Natural killer cell treated with Interleukin-12 subunit alpha and Interleukin-12 subunit beta and Interleukin-15 and Interleukin-18, amount 100 ng/mL, for 72 hours (primary cell): ENCODE data around the gene ASXL3. TPM values are rescaled to one million over a fixed set of nuclear protein-coding genes. Genes with fewer than 3 reads are reported as not detected.

Experiments used
- ATAC-seq, 2 donors: fragments of 150-1000 bp; cut with Tn5 transposase in 1 of 2; sonication (Bioruptor Pico), chemical (Tn5 transposase) in 1 of 2; 2 replicates each; pipeline ENCODE4 v1.10.0; 2021
- DNase-seq: peaks from one replicate; pipeline ENCODE4 v3.0.0; 2022; ENCODE audit warnings: low spot score
- H3K27ac Mint-ChIP-seq, 2 donors: 1 replicate in 1 of 2; 2 replicates in 1 of 2; pipeline ENCODE4 v1.8.0; 2022; ENCODE audit warnings: mixed read lengths in 2 of 2, mild to moderate bottlenecking in 1 of 2, moderate library complexity in 1 of 2
- H3K27me3 Mint-ChIP-seq, 2 donors: 1 replicate in 1 of 2; 2 replicates in 1 of 2; pipeline ENCODE4 v1.8.0; 2022; ENCODE audit warnings: mixed read lengths in 2 of 2
- H3K36me3 Mint-ChIP-seq: one replicate; pipeline ENCODE4 v1.8.0; 2022; ENCODE audit warnings: mixed read lengths
- H3K4me1 Mint-ChIP-seq, 2 donors: 1 replicate in 1 of 2; 2 replicates in 1 of 2; pipeline ENCODE4 v1.8.0; 2022; ENCODE audit warnings: low read depth in 2 of 2, mixed read lengths in 2 of 2, mild to moderate bottlenecking in 1 of 2
- H3K4me3 Mint-ChIP-seq: one replicate; pipeline ENCODE4 v1.8.0; 2022; ENCODE audit warnings: mixed read lengths
- H3K9me3 Mint-ChIP-seq: 2 replicates; pipeline ENCODE4 v1.8.0; 2022; ENCODE audit warnings: mixed read lengths
- total RNA-seq, 2 donors: library from RNA; stranded (reverse); gene quantifications; one replicate each; pipeline ENCODE4 v1.2.3, GENCODE V29; 2022

ASXL3 gene
- total RNA-seq, 2 donors from 2014 or later, result not detected

DNA sequence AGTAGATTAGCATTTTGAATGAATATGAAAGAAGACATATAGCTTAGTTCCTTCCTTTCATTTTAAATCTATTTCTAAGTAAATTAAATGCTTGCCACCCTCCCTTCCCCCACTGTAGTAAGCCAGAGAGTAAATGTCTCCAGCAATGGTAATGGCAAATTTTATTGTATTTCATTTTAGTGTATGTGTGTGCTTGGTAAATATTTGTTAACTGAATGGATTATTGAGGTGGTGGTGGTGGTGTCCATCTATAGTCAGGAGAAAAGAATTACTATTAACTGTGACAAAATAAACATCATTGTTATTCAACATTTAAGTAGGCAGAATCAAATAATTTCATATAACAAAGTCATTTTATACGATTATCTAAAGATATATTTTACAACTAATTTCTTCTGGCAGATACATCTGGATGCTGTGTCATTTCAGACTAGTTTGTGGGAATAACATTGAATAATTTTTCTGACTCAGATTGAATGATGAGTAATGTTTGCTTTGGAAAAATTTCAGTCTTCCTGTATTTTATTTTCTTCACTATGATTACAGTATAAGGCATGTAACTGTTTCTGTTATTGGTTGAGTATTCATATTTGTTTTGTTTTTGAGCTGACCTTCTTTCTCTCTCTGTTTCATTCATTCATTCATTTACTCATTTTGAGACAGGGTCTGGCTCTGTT is 18.3 kb downstream of the ASXL3 start:
- ATAC-seq (no peak), DNase-seq (no peak)
- Mint-ChIP-seq H3K27me3 (no peaks in the 10 kb centered on the region), H3K4me1 (no peaks in the 10 kb centered on the region), H3K4me3 (no peak overlapping the region), H3K27ac (no peak overlapping the region), H3K9me3 (peaks cover 10% of the 10 kb centered on the region), H3K36me3 (no peaks in the 10 kb centered on the region)

GRCh38 chr18:33600846-33601245 is 22.8 kb downstream of the ASXL3 start:
- Mint-ChIP-seq H3K27me3 (no peaks in the 10 kb centered on the region), H3K27ac (no peak overlapping the region), H3K36me3 (peaks cover 5% of the 10 kb centered on the region), H3K4me3 (no peak overlapping the region), H3K4me1 (no peaks in the 10 kb centered on the region), H3K9me3 (peaks cover 19% of the 10 kb centered on the region)
- DNase-seq (no peak), ATAC-seq (no peak)

DNA sequence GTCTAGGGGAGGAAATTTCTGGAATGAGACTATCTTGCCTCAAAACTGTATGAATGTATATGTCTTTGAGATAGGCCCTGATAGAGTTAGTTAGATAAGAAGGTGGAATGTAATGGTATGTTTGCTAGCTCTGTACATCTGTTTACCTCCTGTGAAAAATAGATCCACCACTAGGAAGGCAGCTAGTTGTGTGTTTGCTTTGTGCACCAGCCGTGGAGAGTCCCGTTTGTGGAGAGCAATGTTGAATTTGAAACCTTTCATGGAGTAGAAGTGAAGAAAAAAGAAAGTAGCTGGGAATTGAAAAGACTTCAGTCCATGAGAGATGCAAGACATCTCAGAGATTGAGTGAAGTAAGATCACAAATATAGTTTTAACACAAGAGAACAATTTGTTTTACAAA is 25.4 kb downstream of the ASXL3 start:
- H3K4me1 Mint-ChIP-seq, result no peaks in the 10 kb centered on the region
- peaks cover 24% of the 10 kb centered on the region for H3K9me3 Mint-ChIP-seq
- peaks cover 5% of the 10 kb centered on the region for H3K36me3 Mint-ChIP-seq
- no peaks in the 10 kb centered on the region for H3K27me3 Mint-ChIP-seq
- no peak for DNase-seq
- ATAC-seq, result no peak
- H3K27ac Mint-ChIP-seq, result no peak overlapping the region
- H3K4me3 Mint-ChIP-seq, result no peak overlapping the region

DNA sequence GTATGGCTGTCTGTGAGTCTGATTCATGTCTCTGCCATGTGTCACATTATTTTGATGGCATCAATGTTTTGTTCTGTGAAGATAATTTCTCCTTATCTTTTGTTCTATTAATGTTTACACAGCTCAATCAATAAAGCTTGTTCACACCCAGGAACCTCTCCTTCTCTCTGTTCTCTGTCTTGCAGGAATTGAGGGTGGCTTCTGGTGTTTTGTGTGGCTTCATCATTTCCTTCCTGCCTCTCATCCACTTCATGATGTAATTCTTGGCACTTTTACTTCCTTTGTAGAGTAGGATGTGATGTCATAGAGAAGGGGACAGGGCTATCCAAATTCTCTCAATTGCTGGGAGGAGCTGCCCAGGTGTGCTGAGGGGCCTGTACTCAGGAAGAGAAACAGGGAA is 27.2 kb downstream of the ASXL3 start:
- Mint-ChIP-seq H3K9me3 (peaks cover 20% of the 10 kb centered on the region), H3K4me3 (no peak overlapping the region), H3K4me1 (no peaks in the 10 kb centered on the region), H3K27ac (no peak overlapping the region), H3K27me3 (no peaks in the 10 kb centered on the region), H3K36me3 (peaks cover 5% of the 10 kb centered on the region)
- no peak for DNase-seq
- no peak for ATAC-seq

DNA sequence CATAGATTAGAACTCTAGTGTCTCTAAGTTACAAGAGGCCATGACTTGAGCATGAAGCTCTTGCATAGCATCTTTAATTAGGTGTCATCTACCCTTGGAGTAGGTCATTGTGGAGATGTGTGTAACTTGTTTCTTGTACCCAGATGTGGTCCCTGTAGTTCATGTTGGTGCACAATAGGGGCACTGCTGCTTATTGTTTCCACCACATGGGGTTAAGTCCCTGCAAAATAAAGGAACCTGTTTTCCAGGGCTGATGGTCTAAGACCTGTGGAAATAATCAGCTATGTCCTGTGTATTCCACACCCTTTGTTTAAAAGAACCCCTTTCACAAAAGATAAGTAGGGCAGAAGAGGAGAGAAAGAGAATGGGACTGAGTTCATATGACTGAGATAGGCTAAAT is 28.6 kb downstream of the ASXL3 start:
- Mint-ChIP-seq H3K36me3 (peaks cover 5% of the 10 kb centered on the region), H3K4me3 (no peak overlapping the region), H3K27ac (no peak overlapping the region), H3K27me3 (no peaks in the 10 kb centered on the region), H3K4me1 (no peaks in the 10 kb centered on the region), H3K9me3 (peaks cover 23% of the 10 kb centered on the region)
- DNase-seq, result no peak
- no peak for ATAC-seq

DNA sequence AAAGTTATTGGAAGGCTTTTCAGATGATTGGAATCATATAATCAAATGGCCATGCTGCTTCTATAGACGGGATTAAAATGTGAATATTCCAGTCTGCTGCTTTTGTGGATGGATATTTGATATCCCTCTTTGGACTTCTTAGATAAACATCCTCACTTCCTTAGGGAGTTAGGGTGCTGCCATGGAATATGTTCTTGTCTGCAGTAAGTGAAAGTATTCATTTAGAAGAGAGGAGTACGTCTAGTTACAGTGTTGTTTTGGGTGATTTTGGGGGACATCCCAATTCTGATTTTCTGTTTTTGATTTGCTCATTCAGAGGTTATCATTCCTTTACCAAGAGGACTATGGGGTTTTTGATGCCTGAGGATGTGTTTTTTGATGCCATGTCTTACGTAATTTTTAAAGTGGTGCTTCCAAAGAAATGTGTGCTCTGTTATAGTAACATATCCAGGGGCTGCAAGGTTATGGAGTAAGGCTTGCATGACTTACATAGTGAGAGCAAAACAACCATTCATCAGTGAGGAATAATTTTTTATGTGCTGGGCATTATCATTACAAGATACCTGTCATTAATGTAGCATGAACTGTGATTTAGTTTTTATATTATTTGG is 33.6 kb downstream of the ASXL3 start:
- H3K27ac Mint-ChIP-seq, result no peak overlapping the region
- H3K4me3 Mint-ChIP-seq, result no peak overlapping the region
- ATAC-seq (no peak), DNase-seq (no peak)
- H3K4me1 Mint-ChIP-seq, result no peaks in the 10 kb centered on the region
- peaks cover 10% of the 10 kb centered on the region for H3K9me3 Mint-ChIP-seq
- no peaks in the 10 kb centered on the region for H3K36me3 Mint-ChIP-seq
- H3K27me3 Mint-ChIP-seq, result no peaks in the 10 kb centered on the region

GRCh38 chr18:33612632-33613031 is 34.6 kb downstream of the ASXL3 start:
- H3K27me3 Mint-ChIP-seq, result no peaks in the 10 kb centered on the region
- no peak overlapping the region for H3K27ac Mint-ChIP-seq
- peaks cover 7% of the 10 kb centered on the region for H3K9me3 Mint-ChIP-seq
- no peaks in the 10 kb centered on the region for H3K36me3 Mint-ChIP-seq
- no peak overlapping the region for H3K4me3 Mint-ChIP-seq
- DNase-seq (no peak), ATAC-seq (no peak)
- no peaks in the 10 kb centered on the region for H3K4me1 Mint-ChIP-seq

DNA sequence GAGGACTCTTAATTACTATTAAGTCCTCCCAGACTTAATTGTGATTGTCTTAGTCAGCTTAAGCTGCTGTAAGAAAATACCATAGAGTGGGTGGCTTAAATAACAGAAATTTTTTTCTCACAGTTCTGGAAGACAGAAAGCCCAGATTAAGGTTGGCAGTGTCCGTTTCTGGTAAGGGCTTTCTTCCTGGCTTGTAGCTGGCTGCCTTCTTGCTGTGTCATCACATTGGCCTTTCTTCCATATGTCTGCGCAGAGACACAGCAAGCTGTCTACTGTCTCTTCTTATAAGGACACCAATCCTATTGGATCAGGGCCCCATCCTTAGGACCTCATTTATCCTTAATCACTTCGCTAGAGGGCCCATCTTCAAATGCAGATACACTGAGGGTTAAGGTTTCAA is 38.5 kb downstream of the ASXL3 start:
- no peaks in the 10 kb centered on the region for H3K4me1 Mint-ChIP-seq
- ATAC-seq (no peak), DNase-seq (no peak)
- no peaks in the 10 kb centered on the region for H3K27me3 Mint-ChIP-seq
- no peak overlapping the region for H3K27ac Mint-ChIP-seq
- H3K36me3 Mint-ChIP-seq, result no peaks in the 10 kb centered on the region
- no peak overlapping the region for H3K4me3 Mint-ChIP-seq
- peaks cover 10% of the 10 kb centered on the region for H3K9me3 Mint-ChIP-seq

DNA sequence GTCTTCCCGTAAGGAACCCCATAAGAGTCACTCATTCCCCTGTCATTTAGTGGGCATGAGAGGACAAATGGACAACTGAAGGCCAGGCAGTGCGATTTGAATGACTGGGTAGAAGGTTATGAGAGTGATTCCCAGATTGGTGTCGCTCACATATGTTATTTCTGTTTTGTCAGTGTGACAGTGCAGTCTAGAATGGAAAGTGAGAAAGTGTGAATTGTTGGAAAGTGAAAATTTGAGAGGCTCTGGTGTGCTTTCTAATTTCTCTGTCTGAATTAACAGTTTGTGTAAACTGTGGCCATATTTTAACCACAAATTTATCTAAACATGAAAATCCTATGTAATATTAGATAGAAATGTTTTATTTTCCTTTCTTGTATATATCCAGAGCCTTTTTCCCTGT is 49.1 kb downstream of the ASXL3 start:
- no peaks in the 10 kb centered on the region for H3K27me3 Mint-ChIP-seq
- ATAC-seq (no peak), DNase-seq (no peak)
- H3K36me3 Mint-ChIP-seq, result no peaks in the 10 kb centered on the region
- no peak overlapping the region for H3K27ac Mint-ChIP-seq
- no peak overlapping the region for H3K4me3 Mint-ChIP-seq
- no peaks in the 10 kb centered on the region for H3K4me1 Mint-ChIP-seq
- H3K9me3 Mint-ChIP-seq, result peaks cover 7% of the 10 kb centered on the region

DNA sequence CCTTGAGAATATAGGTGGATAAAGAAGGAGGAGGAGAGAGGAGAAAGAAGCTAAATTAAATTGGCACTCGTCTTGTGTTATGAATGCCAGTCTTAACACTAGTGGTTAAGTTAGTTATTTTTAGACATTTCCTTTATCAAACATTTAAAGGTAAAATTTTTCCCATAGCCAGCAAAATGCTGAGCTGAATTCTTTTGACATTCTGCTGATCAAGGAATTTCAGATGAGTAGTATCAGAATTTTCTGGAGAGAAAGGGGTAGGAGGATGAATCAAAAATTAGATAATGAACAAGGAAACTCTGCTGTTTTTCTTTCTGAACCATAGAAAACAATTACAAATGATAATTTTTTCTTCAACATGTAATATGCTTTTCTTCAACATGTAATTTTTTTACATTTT is 52.5 kb downstream of the ASXL3 start:
- Mint-ChIP-seq H3K27me3 (no peaks in the 10 kb centered on the region), H3K9me3 (peaks cover 15% of the 10 kb centered on the region), H3K27ac (no peak overlapping the region), H3K4me3 (no peak overlapping the region), H3K36me3 (no peaks in the 10 kb centered on the region), H3K4me1 (no peaks in the 10 kb centered on the region)
- no peak for ATAC-seq
- no peak for DNase-seq

DNA sequence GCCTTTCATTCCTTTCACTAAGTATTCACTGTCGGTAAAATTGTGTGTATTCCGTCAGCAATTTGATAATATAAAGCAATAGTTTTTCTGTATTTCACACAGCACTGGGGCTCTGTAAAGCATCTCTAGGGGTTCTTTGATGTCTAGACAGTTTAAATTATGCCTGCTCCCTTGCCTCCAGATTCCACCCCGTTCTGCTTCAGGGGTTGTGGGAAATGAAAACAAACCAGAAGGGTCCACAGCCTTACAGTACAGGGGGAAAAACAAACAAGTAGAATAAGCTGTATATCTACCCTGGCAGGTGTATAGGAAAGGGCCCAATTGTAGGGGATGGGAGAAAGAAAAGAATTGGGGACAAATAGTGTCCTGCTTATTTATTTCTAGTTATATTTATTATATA is 63.1 kb downstream of the ASXL3 start:
- no peak overlapping the region for H3K27ac Mint-ChIP-seq
- DNase-seq (no peak), ATAC-seq (no peak)
- H3K9me3 Mint-ChIP-seq, result peaks cover 3% of the 10 kb centered on the region
- H3K4me1 Mint-ChIP-seq, result no peaks in the 10 kb centered on the region
- H3K27me3 Mint-ChIP-seq, result no peaks in the 10 kb centered on the region
- H3K4me3 Mint-ChIP-seq, result no peak overlapping the region
- H3K36me3 Mint-ChIP-seq, result no peaks in the 10 kb centered on the region

DNA sequence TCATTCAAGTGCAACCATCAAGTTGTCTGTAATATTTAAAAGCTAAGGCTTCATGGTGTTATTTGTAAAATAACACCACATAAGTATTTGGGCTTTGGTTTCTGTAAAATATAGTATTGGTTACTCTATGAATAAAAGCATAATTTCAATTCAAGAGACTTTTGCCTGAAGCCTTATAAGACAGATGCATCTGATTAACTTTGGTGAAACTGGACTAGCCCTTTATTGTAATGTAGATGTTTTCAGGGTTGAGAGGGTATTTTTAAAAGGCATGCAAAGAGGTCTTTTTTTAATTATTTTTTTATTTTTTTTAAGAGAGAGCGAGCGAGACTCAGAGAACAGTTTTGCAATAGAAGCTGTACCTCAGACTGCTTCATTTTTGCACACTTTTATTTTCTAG is 66.5 kb downstream of the ASXL3 start:
- Mint-ChIP-seq H3K27ac (no peak overlapping the region), H3K9me3 (no peaks in the 10 kb centered on the region), H3K36me3 (no peaks in the 10 kb centered on the region), H3K4me3 (no peak overlapping the region), H3K4me1 (no peaks in the 10 kb centered on the region), H3K27me3 (no peaks in the 10 kb centered on the region)
- ATAC-seq, result no peak
- no peak for DNase-seq

DNA sequence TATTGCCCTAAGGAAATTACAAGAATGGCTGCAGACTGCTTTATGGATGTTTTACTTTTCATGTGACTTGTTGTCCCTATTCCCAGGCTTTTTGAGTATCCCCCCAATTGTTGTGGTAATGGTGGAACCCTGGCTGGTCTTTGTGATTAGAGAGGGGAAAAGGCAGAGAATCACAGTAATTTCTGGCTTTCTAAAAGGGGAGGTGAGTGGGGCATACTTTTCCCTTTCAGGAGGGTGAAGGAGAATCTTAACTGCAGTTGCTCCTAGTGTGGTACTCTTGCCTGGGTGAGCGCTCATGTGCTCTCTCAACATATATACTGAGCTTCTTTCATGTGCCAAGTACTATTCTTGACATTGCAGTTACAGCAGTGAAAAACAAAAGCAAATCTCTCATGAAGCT is 69.3 kb downstream of the ASXL3 start:
- H3K27ac Mint-ChIP-seq, result no peak overlapping the region

GRCh38 chr18:33652635-33653034 is 74.6 kb downstream of the ASXL3 start:
- Mint-ChIP-seq H3K36me3 (no peaks in the 10 kb centered on the region), H3K27ac (no peak overlapping the region), H3K9me3 (peaks cover 7% of the 10 kb centered on the region), H3K27me3 (no peaks in the 10 kb centered on the region), H3K4me1 (no peaks in the 10 kb centered on the region), H3K4me3 (no peak overlapping the region)
- no peak for DNase-seq
- no peak for ATAC-seq

More for the DNA sequence above, 69.3 kb downstream of the ASXL3 start:
- no peaks in the 10 kb centered on the region for H3K27me3 Mint-ChIP-seq
- no peaks in the 10 kb centered on the region for H3K36me3 Mint-ChIP-seq
- ATAC-seq (no peak), DNase-seq (no peak)
- no peaks in the 10 kb centered on the region for H3K9me3 Mint-ChIP-seq
- no peaks in the 10 kb centered on the region for H3K4me1 Mint-ChIP-seq
- no peak overlapping the region for H3K4me3 Mint-ChIP-seq

- no peaks in the 10 kb centered on the region for H3K36me3 Mint-ChIP-seq
- DNase-seq (no peak), ATAC-seq (no peak)
- no peak overlapping the region for H3K4me3 Mint-ChIP-seq
- H3K27ac Mint-ChIP-seq, result no peak overlapping the region
- peaks cover 7% of the 10 kb centered on the region for H3K9me3 Mint-ChIP-seq
- no peaks in the 10 kb centered on the region for H3K27me3 Mint-ChIP-seq
- no peaks in the 10 kb centered on the region for H3K4me1 Mint-ChIP-seq
Observed at GRCh38 chr18:33653231-33653630, 75.2 kb downstream of the ASXL3 start.
